ENCODE results near the gene DGCR6L. TPM values are rescaled to one million over a fixed set of nuclear protein-coding genes. Genes with fewer than 3 reads are reported as not detected.

Gene DGCR6L
- total RNA-seq, 4 donors from 2014 or later: 27.7 to 52.3 (median 36.9) TPM

DNA sequence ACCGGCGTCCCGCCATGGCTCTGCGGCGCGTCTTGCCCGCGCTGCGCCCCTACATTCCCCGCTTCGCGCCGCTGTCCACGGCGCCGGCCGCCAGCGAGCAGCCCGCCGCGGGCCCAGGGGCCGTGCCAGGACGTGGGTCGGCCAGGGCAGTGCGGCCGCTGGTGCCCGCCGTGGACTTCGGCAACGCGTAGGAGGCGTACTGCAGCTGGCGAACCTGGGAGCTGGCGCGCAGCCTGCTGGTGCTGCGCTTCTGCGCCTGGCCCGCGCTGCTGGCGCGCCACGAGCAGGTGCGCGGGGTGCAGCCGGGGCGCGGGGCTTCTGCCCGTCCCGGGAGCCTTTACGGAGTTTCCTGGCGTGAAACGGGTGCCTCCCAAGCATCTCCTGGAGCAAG is 20.1 kb downstream of the DGCR6L start:
- WGBS, 2 donors (ENCODE audit: low coverage in 1 of 2): 1% methylated on average over 34 of the region's 52 CpGs; no CpG with 5 or more reads in 1 of the 2 donors

DNA sequence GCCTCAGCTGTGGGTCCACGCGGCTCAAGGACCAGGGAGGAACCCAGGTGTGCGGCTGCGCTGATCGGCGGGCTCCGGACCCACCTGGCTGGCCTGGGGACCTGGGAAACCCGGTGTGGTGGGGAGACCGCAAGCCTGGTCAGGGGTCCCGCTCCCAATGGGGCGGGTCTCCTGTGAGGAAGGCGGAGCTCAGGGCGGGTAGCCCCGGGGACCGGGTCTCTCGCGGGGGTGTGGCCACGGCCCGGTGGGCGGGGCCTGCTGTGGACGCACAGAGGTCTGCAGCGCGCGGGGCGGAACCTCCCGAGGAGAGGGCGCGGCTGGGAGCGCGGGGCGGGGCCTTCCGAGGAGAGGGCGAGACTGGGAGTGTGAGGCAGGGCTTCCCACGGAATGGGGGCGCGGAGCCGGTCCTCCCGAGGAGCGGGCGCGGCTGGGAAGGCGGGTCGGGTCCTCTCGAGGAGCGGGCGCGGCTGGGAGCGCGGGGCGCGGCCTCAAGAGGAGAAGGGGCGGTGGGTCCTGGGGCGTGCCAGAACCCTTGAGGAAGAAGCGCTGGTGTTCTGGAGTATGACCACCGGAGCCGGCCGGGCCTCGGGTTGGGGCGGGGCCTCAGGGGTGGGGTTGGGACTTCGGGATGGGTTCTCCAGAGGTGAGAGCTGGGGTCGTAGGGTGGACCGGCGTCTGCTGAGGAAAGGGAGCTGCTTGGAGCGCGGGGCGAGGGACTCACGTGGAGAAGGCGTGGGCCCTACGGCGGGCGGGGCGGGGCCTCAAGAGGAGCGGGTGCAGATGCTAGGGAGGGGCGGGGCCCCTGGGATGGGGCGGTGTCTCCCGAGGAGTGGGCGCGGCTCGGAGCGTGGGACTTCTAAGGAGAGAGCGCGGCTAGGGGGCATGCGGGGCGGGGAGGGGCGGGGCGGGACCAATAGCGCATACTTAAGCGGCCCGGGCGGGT is 20.8 kb downstream of the DGCR6L start:
- peaks cover 38% of the 10 kb centered on the region for H3K27me3 ChIP-seq
- H3K27ac ChIP-seq: peak overlapping the region; percentile 19 to 53 (median 36)

More for the DNA sequence above, 20.1 kb downstream of the DGCR6L start:
- in situ Hi-C loops (cut with MboI; ENCODE audit: low pct_ligation_motif_present in 1 of 4, low pct_unique_long_range_greater_than_20kb in 1 of 4, low sequenced_read_pairs in 3 of 4): loop anchor here in 2 of 4 donors (10.0 kb wide), 1 partner anchor 145 kb away; the partner anchor contains the start of gene CCDC188 (in 2 of the 2)
- Histone ChIP-seq H3K4me1 (peaks cover 0 to 15% (median 14%) of the 10 kb centered on the region in 4 donors), H3K27me3 (peaks cover 38% of the 10 kb centered on the region), H3K27ac (peak overlapping the region in 1 of 4 donors; percentile 53), H3K9me3 (no peaks in the 10 kb centered on the region), H3K36me3 (no peaks in the 10 kb centered on the region), H3K4me3 (peak overlapping the region; percentile 26 to 58 (median 52))
- peak; percentile 34 for DNase-seq
- intact Hi-C loops (cut with DNase I; ENCODE audit: low total_unique reads): no loop called here
- TF ChIP-seq POLR2AphosphoS5 (IDR thresholded peaks at IDR 0.05): no peak
- no peak for TF ChIP-seq EP300 (IDR thresholded peaks at IDR 0.05; ENCODE audit: low read depth)
- TF ChIP-seq, protein P1, sequence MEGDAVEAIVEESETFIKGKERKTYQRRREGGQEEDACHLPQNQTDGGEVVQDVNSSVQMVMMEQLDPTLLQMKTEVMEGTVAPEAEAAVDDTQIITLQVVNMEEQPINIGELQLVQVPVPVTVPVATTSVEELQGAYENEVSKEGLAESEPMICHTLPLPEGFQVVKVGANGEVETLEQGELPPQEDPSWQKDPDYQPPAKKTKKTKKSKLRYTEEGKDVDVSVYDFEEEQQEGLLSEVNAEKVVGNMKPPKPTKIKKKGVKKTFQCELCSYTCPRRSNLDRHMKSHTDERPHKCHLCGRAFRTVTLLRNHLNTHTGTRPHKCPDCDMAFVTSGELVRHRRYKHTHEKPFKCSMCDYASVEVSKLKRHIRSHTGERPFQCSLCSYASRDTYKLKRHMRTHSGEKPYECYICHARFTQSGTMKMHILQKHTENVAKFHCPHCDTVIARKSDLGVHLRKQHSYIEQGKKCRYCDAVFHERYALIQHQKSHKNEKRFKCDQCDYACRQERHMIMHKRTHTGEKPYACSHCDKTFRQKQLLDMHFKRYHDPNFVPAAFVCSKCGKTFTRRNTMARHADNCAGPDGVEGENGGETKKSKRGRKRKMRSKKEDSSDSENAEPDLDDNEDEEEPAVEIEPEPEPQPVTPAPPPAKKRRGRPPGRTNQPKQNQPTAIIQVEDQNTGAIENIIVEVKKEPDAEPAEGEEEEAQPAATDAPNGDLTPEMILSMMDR (IDR thresholded peaks at IDR 0.05): no peak
- no peak for TF ChIP-seq POLR2A (IDR thresholded peaks at IDR 0.05)

DNA sequence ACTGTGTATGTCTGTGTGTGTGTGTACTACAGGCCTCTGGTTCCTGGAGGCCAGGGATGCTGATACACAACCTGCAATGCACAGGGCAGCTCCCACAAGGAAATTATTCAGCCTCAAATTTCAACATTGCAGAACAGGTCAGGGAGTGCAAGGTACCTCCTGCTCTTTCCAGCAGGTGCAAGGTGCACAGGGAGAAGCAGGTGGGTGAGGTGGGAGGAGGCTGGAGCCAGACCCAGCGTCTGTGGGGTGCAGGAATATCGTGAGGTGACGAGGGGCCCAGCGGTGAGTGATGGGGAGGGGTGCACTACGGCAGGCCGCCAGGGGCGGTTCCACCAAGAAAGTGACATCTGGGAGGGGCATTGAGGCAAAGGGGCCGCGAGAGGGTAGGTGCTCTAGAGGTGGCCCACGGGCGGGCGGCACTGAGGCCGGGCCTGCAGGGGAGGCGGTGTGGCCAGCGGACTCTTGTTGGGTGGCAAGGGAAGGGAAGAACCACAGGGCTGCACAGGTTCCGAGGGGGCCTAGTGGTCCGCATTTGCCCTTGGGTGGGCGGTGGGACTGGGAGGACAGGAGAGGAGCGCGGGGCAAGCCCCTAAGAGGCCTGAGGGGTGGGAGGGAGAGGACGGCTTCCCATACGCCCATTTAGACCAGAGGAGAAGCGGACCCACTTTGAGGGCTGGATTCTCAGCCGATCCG is 21.6 kb downstream of the DGCR6L start:
- peaks cover 38% of the 10 kb centered on the region for H3K27me3 ChIP-seq
- no peaks in the 10 kb centered on the region for H3K9me3 ChIP-seq
- intact Hi-C loops (cut with DNase I; ENCODE audit: low total_unique reads) (no loop called here), in situ Hi-C loops (cut with MboI; ENCODE audit: low pct_ligation_motif_present in 1 of 4, low pct_unique_long_range_greater_than_20kb in 1 of 4, low sequenced_read_pairs in 3 of 4) (loop anchor here in 2 of 4 donors (10.0 kb wide), 1 partner anchor 143 kb away; the partner anchor contains the start of gene CCDC188 (in 2 of the 2))
- H3K4me3 ChIP-seq: peak overlapping the region in 2 of 4 donors; percentile 51 to 58
- DNase-seq: no peak
- 33 to 62% methylated on average over 6 to 25 of the region's 25 CpGs for WGBS, 2 donors (ENCODE audit: low coverage in 1 of 2)
- H3K27ac ChIP-seq: no peak overlapping the region
- H3K36me3 ChIP-seq: no peaks in the 10 kb centered on the region
- TF ChIP-seq POLR2A (IDR thresholded peaks at IDR 0.05) (no peak), EP300 (IDR thresholded peaks at IDR 0.05; ENCODE audit: low read depth) (no peak), POLR2AphosphoS5 (IDR thresholded peaks at IDR 0.05) (no peak)
- TF ChIP-seq, protein P1 (IDR thresholded peaks at IDR 0.05): no peak
- H3K4me1 ChIP-seq: peaks cover 0 to 15% (median 14%) of the 10 kb centered on the region in 4 donors

More for the DNA sequence above, 20.8 kb downstream of the DGCR6L start:
- Histone ChIP-seq H3K4me1 (peaks cover 0 to 15% (median 14%) of the 10 kb centered on the region in 4 donors), H3K4me3 (peak overlapping the region; percentile 26 to 58 (median 52)), H3K36me3 (no peaks in the 10 kb centered on the region), H3K9me3 (no peaks in the 10 kb centered on the region)
- DNase-seq: peak; percentile 90
- intact Hi-C loops (cut with DNase I; ENCODE audit: low total_unique reads): no loop called here
- no peak for TF ChIP-seq POLR2A (IDR thresholded peaks at IDR 0.05)
- TF ChIP-seq POLR2AphosphoS5 (IDR thresholded peaks at IDR 0.05): no peak
- TF ChIP-seq, protein P1 (IDR thresholded peaks at IDR 0.05): no peak
- TF ChIP-seq EP300 (IDR thresholded peaks at IDR 0.05; ENCODE audit: low read depth): no peak
- in situ Hi-C loops (cut with MboI; ENCODE audit: low pct_ligation_motif_present in 1 of 4, low pct_unique_long_range_greater_than_20kb in 1 of 4, low sequenced_read_pairs in 3 of 4): loop anchor here in 2 of 4 donors (10.0 kb wide), 1 partner anchor 144 kb away; the partner anchor contains the start of gene CCDC188 (in 2 of the 2)
- WGBS, 2 donors (ENCODE audit: low coverage in 1 of 2): 1% methylated on average over 59 of the region's 90 CpGs; no CpG with 5 or more reads in 1 of the 2 donors

Data from transverse colon (tissue), 4 donors.